SHP77 treated with DMSO at 0.1 percent for 48 hours (cell line): ENCODE results near the gene HFM1.
"Not testable (repeated sequence)": the region's sequence is repeated elsewhere in the genome, so short reads cannot be mapped to it uniquely, and the experiment has no call there.

Source experiments
- DNase-seq: peaks from one replicate; lab custom pipeline; 2025; lab: John Stamatoyannopoulos, UW

Gene HFM1

GRCh38 chr1:91404151-91405012 lies at the start of gene HFM1:
Gene HFM1, minus strand, starts transcription at chr1:91404837. Its CDS starts 3,755 bp downstream, at chr1:91401082.
- DNase-seq, result no peak

GRCh38 chr1:91454136-91454535 lies 49.5 kb upstream of the HFM1 start:
- DNase-seq, result no peak

DNA sequence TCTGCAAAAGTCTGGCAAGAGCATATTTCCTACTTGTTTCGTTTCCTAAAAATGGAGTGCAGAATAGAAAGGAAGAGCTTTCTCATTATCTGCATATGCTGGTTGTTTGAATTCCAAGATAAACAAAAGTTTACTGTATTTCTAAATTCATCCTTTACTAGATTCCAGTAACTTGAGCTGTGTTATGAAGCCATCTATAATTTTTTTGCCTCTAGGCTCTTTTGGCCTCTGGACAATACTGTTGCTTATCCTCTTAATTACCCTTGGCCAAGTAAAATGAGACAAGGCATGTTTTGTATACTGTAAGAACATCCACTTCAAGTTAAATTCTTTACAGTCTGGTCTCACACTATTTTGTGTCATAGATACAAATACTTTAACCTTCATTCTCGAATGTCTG lies 45.6 kb upstream of the HFM1 start:
- no peak for DNase-seq

DNA sequence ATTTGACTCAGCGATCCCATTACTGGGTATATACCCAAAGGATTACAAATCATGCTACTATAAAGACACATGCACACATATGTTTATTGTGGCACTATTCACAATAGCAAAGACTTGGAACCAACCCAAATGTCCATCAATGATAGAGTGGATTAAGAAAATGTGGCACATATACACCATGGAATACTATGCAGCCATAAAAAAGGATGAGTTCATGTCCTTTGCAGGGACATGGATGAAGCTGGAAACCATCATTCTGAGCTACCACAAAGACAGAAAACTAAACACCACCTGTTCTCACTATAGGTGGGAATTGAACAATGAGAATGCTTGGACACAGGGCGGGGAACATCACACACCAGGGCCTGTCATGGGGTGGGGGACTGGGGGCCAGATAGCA lies 43.1 kb upstream of the HFM1 start:
- not testable (repeated sequence) for DNase-seq

- DNase-seq, result not testable (repeated sequence)
These were observed 37.3 kb upstream of the HFM1 start for GRCh38 chr1:91441980-91442379.

DNA sequence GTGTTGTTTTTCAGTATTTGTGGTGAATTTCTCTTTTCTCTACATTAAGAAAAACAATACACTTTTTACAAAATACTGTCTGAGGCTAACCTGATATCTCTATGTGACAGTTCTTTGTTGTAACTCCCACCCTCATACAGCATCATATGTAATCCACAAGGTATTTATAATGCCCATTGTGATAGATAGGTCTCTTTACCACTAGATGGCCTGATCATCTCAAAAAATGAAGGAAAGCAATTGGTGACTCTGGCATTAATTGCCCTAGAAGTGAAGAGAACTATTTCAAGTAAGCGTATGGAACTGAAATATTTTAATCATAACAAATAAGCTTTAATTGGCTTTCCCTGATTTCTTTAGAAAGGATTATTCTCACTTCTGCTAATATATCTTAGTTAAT lies 36.2 kb upstream of the HFM1 start:
- DNase-seq, result no peak

GRCh38 chr1:91439016-91439415 lies 34.4 kb upstream of the HFM1 start:
- no peak for DNase-seq

DNA sequence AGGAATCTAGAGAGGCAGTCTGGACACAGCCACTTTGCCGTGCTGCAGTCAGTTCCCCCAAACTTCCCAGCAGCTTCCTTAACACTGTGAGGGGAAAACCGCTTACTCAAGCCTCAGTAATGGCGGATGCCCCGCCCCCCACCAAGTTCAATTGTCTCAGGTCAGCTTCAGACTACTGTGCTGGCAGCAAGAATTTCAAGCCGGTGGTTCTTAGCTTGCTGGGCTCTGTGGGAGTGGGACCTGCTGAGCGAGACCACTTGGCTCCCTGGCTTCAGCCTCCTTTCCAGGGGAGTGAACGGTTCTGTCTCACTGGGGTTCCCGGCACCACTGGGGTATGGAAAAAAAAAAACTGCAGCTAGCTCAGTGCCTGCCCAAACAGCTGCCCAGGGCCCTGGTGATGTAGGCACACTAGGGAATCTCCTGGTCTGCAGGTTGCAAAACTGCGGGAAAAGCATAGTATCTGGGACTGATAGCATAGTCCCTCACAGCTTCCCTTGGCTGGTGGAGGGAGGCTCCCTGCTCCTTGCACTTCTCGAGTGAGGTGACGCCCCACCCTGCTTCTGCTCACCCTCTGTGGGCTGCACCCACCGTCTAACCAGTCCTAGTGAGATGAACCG lies 23.7 kb upstream of the HFM1 start:
- DNase-seq, result no peak

- no peak for DNase-seq
These were observed 23.1 kb upstream of the HFM1 start for GRCh38 chr1:91427741-91428140.

DNA sequence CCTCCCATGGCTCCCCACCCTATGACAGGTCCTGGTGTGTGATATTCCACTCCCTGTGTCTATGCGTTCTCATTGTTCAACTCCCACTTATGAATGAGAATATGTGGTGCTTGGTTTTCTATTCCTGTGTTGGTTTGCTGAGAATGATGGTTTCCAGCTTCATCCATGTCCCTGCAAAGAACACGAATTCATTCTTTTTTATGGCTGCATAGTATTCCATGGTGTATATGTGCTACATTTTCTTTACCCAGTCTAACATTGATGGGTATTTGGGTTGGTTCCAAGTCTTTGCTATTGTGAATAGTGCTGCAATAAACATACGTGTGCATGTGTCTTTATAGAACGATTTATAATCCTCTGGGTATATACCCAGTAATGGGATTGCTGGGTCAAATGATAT lies 17.9 kb upstream of the HFM1 start:
- DNase-seq, result not testable (repeated sequence)

DNA sequence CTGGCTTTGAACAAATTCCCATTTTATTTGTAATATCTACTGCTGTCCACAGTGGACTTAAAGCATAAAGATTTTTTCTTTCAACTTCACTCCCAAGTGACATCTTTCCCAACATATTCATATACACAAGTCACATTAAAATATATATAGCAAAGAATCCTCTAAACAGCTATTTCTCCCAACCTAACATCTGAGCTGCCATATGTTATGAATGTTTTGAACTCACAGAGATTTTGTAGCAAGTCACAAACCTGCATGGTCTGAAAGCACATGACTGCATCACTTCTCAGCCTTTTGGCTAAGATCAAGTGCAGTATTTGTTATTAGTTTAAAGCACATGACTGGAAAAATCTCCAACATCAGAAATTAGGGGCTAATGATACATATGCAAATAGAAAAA lies 7.7 kb upstream of the HFM1 start:
- no peak for DNase-seq

DNA sequence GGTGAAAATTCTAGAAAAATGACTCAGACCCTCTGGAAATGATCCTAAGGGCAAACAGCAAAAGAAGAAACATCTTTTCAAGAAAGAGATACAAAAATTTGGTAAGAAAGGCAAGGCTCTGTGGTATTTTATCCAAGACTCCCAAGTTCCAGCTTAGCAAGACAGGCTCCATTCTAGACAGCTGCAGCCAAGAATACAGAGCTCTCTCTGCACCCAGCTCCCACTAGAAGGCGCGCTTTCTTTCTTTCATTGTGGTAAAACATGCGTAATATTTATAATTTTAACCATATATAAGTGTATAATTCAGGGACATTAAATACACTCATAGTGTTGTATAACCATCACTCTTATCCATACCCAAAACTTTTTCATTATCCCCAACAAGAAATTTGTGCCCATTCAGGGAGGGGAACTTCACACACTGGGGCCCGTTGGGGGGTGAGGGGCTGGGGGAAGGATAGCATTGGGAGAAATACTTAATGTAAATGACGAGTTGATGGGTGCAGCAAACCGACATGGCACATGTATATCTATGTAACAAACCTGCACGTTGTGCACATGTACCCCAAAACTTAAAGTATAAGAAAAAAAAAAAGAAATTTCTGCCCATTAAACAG lies 2.2 kb upstream of the HFM1 start:
- DNase-seq, result no peak

DNA sequence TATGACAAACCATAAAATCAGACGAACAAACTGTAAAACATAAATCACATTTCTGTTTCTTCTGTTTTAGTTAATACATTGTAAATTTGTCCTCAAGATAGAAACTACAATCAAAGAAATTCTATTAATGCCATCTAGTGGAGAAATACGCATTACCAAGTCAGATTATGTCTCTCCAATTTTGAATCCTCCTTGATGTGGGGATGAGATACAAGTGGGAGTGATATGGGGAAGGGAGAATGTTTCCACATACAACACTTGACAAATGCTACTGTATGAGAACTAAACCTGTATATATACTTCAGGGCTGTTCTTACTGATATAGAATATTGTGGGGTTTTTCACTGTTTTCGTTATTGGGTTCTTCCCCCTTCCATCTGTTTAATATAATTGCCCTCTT lies 2.6 kb downstream of the HFM1 start:
- DNase-seq, result no peak

DNA sequence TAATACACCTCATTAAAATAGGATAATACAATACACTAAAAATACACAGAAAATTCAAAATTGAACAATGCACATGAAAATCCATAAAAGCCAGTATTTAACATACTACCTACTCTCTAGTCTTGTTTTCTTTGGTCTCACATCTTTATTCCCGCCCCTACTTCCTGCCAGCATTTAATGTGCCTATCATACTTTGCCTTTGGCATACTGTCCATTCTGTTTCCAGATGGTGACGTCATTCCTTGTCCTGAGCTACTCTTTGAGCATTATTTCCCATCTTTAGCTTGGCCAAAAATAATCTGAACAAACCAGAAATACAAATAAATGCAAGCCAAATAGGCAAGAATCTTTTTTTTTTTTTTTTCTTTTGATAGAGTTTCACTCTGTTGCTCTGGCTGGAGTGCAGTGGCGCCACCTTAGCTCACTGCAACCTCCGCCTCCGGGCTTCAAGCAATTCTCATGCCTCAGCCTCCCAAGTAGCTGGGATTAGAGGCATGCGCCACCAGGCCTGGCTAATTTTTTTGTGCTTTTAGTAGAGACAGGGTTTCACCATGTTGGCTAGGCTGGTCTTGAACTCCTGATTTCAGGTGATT lies 4.4 kb downstream of the HFM1 start:
- DNase-seq, result no peak

DNA sequence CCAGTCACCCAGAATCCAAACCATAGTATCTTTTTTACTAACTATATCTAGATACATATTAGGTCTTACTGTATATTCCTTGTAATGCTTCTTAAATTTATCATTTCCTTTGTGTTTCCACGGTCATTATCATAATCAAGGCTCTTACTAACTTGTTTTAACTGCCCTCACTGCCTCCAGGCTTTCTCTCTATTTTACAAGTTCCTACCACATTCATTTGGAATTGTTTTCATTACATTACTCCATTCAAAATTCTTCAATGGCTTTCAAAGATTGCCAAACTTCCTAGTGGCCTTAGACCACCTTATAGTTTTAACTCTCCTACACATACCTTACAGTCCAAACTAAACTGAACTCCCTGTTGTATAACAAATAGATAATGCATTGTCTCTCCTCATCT lies 6.3 kb downstream of the HFM1 start:
- no peak for DNase-seq

- DNase-seq, result no peak
These were observed 7.0 kb downstream of the HFM1 start for GRCh38 chr1:91397605-91398004.

GRCh38 chr1:91393042-91393441 lies 11.6 kb downstream of the HFM1 start:
- DNase-seq, result no peak

- DNase-seq, result no peak
These were observed 18.5 kb downstream of the HFM1 start for GRCh38 chr1:91386109-91386508.

DNA sequence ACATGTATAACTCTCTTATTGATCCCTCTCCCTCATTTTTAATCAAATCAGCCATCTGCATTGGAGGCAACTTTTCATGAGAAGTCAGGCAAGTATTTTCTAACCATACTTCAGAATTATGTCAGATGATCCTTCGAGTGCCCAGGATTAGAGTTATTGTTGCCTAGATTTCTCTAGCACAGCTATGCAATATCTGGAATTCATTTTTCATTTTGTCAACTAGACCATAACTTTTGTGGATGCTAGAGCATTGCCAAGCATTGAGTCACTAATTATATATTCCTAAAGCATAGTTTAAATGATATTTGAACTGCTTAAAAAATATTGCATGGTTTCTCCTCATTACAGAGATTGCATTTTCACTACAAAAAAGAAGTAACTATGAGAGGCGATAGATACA lies 21.2 kb downstream of the HFM1 start:
- no peak for DNase-seq

GRCh38 chr1:91381844-91382243 lies 22.8 kb downstream of the HFM1 start:
- DNase-seq, result no peak

DNA sequence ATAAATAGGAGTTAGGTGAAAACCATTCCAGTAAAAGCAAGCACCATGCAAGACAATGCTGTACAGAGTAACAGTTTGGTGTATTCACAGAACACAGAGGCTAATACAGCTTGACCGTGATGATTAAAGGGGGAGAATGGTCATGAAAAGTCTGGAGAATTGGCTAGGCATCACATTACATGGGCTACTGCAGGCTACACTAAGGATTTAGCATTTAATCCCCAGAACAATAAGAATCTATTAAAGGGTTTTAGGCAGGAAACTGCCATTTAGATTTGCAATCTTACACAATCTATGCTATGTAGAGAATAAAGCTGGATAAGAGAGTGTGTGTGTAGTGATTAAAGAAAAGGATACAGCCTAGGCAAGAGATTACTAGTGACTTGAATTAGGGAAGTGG lies 30.6 kb downstream of the HFM1 start:
- DNase-seq, result no peak

DNA sequence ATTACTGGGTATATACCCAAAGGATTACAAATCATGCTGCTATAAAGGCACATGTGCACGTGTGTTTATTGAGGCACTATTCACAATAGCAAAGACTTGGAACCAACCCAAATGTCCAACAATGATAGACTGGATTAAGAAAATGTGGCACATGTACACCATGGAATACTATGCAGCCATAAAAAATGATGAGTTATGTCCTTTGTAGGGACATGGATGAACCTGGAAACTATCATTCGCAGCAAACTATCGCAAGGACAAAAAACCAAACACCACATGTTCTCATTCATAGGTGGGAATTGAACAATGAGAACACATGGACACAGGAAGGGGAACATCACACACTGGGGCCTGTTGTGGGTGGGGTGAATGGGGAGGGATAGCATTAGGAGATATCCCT lies 32.4 kb downstream of the HFM1 start:
- not testable (repeated sequence) for DNase-seq

DNA sequence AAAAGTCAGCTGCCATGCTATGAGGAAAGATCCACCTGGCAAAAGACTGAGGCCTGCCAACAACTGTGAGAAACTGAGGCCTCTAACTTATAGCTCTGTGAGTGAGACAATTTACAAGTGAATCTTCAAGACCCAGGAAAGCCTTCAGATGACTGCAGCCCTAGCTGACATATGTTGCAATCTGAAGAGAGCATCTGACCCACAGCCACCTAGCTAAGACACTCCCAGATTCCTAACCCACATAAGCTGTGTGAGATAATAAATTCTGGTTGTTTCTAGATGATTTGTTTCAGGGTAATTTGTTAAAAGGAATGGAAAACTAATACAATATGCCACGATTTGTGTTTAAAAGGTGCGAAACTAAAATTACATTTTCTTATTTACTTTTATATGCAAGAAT lies 55.1 kb downstream of the HFM1 start:
- DNase-seq, result no peak
